Liver (tissue), 3 donors: ENCODE results near the gene SNX1.
"Not testable (repeated sequence)": the region's sequence is repeated elsewhere in the genome, so short reads cannot be mapped to it uniquely, and the experiment has no call there.

Source experiments
- CTCF ChIP-seq: fragments of 150-350 bp; IDR thresholded peaks from 2 replicates; pipeline ENCODE4 v1.5.1; 2017; ENCODE audit warnings: improper control_type of control experiment, low read depth, low read length; ENCODE audit not compliant: missing input control
- GABPA ChIP-seq, 2 donors: IDR thresholded peaks in 1 of 2; conservative IDR thresholded peaks in 1 of 2; 2 replicates each; pipeline ENCODE4 v1.6.1; 2016; ENCODE audit warnings: antibody characterized with exemption in 2 of 2, mild to moderate bottlenecking in 1 of 2, moderate library complexity in 1 of 2
- MAX ChIP-seq: IDR thresholded peaks from 2 replicates; pipeline ENCODE4 v1.6.1; 2016; ENCODE audit warnings: antibody characterized with exemption
- NR2F2 ChIP-seq: IDR thresholded peaks from 2 replicates; pipeline ENCODE4 v1.6.1; 2016; ENCODE audit warnings: antibody characterized with exemption
- RAD21 ChIP-seq, 2 donors: IDR thresholded peaks; 2 replicates each; pipeline ENCODE4 v1.6.1; 2016; ENCODE audit warnings: antibody characterized with exemption in 2 of 2, mild to moderate bottlenecking in 2 of 2
- REST ChIP-seq: IDR thresholded peaks from 2 replicates; pipeline ENCODE4 v1.6.1; 2016; ENCODE audit warnings: antibody characterized with exemption, mild to moderate bottlenecking
- RXRA ChIP-seq, 2 donors: IDR thresholded peaks; 2 replicates each; pipeline ENCODE4 v1.6.1; 2017 to 2018; ENCODE audit warnings: antibody characterized with exemption in 2 of 2, mild to moderate bottlenecking in 1 of 2
- TAF1 ChIP-seq: conservative IDR thresholded peaks from 2 replicates; pipeline ENCODE4 v1.6.1; 2016; ENCODE audit warnings: antibody characterized with exemption, mild to moderate bottlenecking
- YY1 ChIP-seq: IDR thresholded peaks from 2 replicates; pipeline ENCODE4 v1.6.1; 2016; ENCODE audit warnings: antibody characterized with exemption, mild to moderate bottlenecking
- TF ChIP-seq, protein P1 (sequence below): IDR thresholded peaks from 2 replicates; pipeline ENCODE4 v1.6.1; 2016; ENCODE audit warnings: antibody characterized with exemption
- TF ChIP-seq, protein P2 (sequence below): IDR thresholded peaks from 2 replicates; pipeline ENCODE4 v1.6.1; 2016; ENCODE audit warnings: antibody characterized with exemption
- donor health status: healthy.
- donor health status: healthy.

GRCh38 chr15:64073496-64073895 lies 22.3 kb upstream of the SNX1 start:
- TF ChIP-seq CTCF; GABPA (IDR thresholded peaks at IDR 0.05 in 1 of 2, conservative IDR thresholded peaks at IDR 0.05 in 1 of 2); MAX; NR2F2; TAF1; REST; RAD21 (IDR thresholded peaks at IDR 0.05); RXRA (IDR thresholded peaks at IDR 0.05); YY1: not testable (repeated sequence)
- TF ChIP-seq, protein P1, sequence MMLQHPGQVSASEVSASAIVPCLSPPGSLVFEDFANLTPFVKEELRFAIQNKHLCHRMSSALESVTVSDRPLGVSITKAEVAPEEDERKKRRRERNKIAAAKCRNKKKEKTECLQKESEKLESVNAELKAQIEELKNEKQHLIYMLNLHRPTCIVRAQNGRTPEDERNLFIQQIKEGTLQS = not testable (repeated sequence)
- TF ChIP-seq, protein P2, sequence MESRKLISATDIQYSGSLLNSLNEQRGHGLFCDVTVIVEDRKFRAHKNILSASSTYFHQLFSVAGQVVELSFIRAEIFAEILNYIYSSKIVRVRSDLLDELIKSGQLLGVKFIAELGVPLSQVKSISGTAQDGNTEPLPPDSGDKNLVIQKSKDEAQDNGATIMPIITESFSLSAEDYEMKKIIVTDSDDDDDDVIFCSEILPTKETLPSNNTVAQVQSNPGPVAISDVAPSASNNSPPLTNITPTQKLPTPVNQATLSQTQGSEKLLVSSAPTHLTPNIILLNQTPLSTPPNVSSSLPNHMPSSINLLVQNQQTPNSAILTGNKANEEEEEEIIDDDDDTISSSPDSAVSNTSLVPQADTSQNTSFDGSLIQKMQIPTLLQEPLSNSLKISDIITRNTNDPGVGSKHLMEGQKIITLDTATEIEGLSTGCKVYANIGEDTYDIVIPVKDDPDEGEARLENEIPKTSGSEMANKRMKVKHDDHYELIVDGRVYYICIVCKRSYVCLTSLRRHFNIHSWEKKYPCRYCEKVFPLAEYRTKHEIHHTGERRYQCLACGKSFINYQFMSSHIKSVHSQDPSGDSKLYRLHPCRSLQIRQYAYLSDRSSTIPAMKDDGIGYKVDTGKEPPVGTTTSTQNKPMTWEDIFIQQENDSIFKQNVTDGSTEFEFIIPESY = not testable (repeated sequence)
